ENCODE results near the gene THYN1.

The THYN1 gene

DNA sequence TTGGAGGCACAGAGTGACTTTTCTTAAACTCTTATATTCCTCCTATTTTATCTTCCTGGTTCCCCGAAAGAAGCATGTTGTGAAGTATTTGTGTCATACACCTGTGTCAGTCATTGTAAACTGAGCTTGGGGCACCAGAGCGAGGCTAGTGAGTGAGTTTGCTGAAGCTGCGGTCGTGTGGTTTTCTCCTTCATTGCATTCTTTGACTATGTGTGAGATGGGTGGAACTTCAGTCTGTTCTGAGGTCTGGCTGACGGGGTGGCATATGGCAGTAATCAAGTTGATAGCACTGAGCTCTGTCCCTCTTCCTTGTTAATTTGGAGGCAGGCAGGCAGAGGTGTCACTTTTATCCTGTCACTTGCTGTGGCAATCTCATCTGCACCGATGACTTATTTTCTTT is 24.5 kb downstream of the THYN1 start:
- Mint-ChIP-seq H3K4me1 (ENCODE audit: low read depth) (peaks cover 72% of the 10 kb centered on the region), H3K4me3 (no peak overlapping the region), H3K27ac (peak overlapping the region; percentile 69), H3K9me3 (no peaks in the 10 kb centered on the region), H3K36me3 (ENCODE audit: low read depth) (peaks cover 35% of the 10 kb centered on the region), H3K27me3 (no peaks in the 10 kb centered on the region)
- no peak for DNase-seq

DNA sequence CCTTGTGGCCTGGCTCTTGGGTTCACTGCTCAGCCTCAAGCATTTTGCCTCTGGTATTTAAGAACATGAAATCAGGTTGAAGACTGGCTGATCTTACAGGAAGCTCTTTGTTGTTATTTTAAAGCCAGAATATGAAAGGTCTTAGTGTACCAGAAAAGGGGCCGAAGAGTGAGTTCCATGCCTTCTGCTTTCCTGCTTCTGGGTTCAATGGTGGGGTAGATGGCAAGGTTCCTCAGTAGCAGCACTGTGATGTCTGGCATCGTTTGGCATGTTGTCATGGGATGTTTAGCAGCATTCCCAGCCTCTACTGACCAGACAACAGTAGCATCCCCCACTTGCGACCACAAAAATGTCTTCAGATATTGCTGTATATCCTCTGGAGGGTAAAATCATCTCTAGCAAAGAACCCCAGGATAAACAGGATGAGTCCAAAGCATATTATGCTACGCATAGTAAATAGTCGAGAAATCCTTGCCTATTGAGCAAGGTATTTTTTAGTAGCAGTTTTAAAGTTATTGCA is 26.3 kb downstream of the THYN1 start:
- H3K4me3 Mint-ChIP-seq, result peak overlapping the region; percentile 86
- H3K27ac Mint-ChIP-seq, result no peak overlapping the region
- H3K27me3 Mint-ChIP-seq, result no peaks in the 10 kb centered on the region
- peaks cover 44% of the 10 kb centered on the region for H3K36me3 Mint-ChIP-seq (ENCODE audit: low read depth)
- no peaks in the 10 kb centered on the region for H3K9me3 Mint-ChIP-seq
- H3K4me1 Mint-ChIP-seq (ENCODE audit: low read depth), result peaks cover 74% of the 10 kb centered on the region
- no peak for DNase-seq

DNA sequence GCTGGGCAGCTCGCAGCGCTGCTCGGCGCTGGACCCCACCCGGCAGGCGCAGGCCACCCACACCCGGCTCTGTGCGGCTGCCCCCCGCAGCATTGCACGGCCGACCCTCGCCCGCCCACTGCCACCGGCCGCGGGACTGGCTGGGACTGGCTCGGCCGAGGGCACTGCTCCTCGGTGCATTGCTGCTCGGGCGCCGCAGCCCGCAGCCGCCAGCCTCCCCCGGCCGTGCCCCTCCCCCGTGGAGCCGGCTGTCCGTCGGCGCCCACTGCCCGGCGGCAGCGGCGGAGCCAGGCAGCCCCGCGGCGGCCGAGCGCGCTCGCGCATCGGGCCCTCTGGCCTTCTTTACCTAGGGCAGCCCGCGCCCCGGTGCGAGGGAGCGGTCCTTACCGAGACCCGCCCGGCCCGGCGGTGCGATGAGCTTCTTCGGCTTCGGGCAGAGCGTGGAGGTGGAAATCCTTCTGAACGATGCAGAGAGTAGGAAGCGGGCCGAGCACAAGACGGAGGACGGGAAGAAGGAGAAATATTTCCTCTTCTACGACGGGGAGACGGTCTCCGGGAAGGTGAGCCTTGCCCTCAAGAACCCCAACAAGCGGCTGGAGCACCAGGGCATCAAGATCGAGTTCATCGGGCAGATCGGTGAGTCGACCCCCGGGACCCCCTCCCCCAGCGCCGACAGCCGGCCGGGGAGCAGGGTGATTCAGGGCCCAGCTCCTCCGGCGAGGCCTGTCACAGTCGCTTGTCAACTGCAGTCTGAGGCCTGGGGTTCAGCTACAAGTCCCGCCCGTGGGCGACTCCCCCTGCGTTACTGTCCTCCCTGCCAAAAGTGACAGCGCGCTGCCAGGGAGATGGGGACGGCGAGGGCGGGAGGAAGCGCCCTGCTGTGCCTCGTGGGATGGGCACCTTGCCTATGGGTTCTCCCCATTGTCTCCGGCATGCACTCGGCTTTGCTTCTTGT is 28.2 kb downstream of the THYN1 start:
- no peaks in the 10 kb centered on the region for H3K27me3 Mint-ChIP-seq
- DNase-seq, result peak; percentile 78
- H3K36me3 Mint-ChIP-seq (ENCODE audit: low read depth), result peaks cover 54% of the 10 kb centered on the region
- peak overlapping the region; percentile 95 for H3K4me3 Mint-ChIP-seq
- H3K9me3 Mint-ChIP-seq, result no peaks in the 10 kb centered on the region
- peaks cover 74% of the 10 kb centered on the region for H3K4me1 Mint-ChIP-seq (ENCODE audit: low read depth)
- H3K27ac Mint-ChIP-seq, result peak overlapping the region; percentile 85

DNA sequence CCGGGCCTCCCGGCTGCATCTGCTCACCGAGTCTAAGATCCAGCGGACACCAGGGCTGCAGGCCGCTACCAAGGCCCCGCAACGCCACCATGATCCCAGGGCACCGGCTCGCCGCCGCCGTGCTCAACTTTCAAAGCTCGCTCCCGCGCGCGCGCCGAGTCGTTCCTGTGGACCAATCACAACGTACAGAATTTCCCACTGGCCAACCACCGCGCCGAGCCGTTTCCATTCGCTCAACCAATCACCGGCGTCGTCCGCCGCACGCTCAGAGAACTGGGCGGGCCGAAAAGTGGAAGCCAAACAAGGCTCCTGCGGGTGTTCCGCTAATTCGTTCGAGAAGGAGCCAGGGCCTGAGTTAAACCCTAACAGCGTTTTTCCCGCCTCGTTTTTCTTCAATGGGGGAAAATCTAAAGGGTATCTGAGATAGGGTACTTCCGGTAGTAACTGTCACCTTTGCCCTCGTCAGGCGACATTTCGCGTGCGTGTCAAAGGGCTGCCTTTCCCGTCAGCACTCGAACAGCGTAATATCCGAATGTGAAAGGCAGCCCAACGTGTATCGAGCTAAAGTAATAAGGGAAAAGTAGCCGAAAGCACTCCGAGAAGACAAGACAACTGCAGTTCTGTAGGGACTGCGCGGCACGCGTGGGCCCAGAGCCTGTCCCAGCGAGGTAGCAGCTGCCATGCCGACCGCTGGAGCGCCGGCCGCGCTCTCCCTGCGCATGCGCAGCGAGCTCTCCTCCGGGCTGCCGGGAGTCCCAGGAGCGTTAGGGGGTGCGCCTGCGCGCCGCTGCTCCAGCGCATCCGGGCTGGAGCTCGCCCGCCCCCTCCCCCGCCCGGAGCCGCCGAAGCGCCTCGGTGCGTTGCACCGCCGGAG is 29.1 kb downstream of the THYN1 start, which contains the start of the genes NCAPD3 and VPS26B:
TSS of gene NCAPD3 (minus strand) at position 132 of the 874 bp plus-strand sequence. CDS start at position 91, 41 bp downstream.
TSS of gene VPS26B (plus strand) at position 836 of the 874 bp plus-strand sequence. CDS start 452 bp downstream, outside the sequence.
- Mint-ChIP-seq H3K9me3 (no peaks in the 10 kb centered on the region), H3K4me3 (peak within 1 kb of the TSS; percentile 95), H3K27me3 (no peaks in the 10 kb centered on the region), H3K36me3 (ENCODE audit: low read depth) (peaks cover 56% of the 10 kb centered on the region), H3K4me1 (ENCODE audit: low read depth) (peaks cover 68% of the 10 kb centered on the region), H3K27ac (peak within 1 kb of the TSS; percentile 99)
- peak; percentile 95 for DNase-seq

DNA sequence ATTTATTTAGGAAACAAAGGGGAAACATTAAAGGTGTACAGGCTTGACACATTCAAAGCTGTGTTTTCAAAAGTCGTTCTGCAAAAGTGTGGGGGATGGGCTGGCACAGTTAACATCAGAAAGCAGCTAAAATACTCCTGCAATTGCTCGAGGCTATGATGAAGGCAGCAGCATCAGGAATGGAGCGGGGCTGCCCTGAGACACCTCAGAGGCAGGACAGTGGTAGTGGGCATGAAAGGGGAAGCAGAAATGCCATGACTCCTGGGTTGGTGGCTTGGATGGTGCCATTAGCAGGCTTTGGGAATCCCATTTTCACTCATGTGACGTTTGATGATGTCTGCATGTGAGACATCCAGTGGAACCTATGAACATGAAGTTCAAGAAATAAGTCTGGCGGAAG is 30.0 kb downstream of the THYN1 start:
- Mint-ChIP-seq H3K4me3 (peak overlapping the region; percentile 95), H3K27me3 (no peaks in the 10 kb centered on the region), H3K9me3 (no peaks in the 10 kb centered on the region), H3K27ac (peak overlapping the region; percentile 96), H3K36me3 (ENCODE audit: low read depth) (peaks cover 63% of the 10 kb centered on the region), H3K4me1 (ENCODE audit: low read depth) (peaks cover 68% of the 10 kb centered on the region)
- DNase-seq, result no peak

DNA sequence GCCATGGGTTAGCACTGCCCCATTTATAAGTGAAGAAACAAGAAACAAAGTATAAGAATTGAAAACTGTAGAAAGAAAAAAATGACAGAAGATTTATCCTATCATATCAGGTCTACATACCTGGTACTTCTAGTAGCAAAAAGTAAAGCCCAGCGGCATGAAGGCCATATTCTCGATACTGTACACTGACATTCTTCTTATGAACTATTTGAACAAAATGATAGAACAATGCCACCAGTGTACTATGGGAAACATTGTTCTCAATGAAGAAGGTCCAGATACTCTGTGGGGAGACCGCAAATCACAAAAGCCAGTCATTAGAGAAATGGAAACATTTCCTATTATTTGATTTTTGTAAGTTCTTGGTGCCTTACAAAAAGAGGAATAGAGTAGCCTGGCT is 36.3 kb downstream of the THYN1 start:
- Mint-ChIP-seq H3K27ac (no peak overlapping the region), H3K36me3 (ENCODE audit: low read depth) (peaks cover 88% of the 10 kb centered on the region), H3K4me1 (ENCODE audit: low read depth) (peaks cover 55% of the 10 kb centered on the region), H3K27me3 (no peaks in the 10 kb centered on the region), H3K9me3 (no peaks in the 10 kb centered on the region), H3K4me3 (no peak overlapping the region)
- no peak for DNase-seq

DNA sequence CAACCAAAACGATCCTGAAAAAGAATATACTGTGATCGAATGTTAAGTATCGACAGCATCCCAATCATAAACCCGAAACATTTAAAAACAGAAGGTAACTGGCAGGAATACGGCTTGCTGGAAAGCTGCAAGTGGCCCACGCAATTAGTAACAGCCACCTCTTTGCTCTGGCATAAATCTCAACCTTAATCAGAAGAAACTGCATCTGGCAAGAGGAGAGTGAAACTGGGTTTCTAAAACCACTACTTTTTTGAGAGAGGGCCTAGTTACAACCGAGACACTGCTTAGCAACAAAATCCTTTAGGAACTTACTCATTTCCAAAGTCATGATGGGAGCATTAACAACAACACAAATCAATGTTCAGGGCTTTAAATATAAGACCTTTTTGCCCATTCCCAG is 37.3 kb downstream of the THYN1 start:
- Mint-ChIP-seq H3K27me3 (no peaks in the 10 kb centered on the region), H3K36me3 (ENCODE audit: low read depth) (peaks cover 88% of the 10 kb centered on the region), H3K9me3 (no peaks in the 10 kb centered on the region), H3K4me3 (no peak overlapping the region), H3K4me1 (ENCODE audit: low read depth) (peaks cover 46% of the 10 kb centered on the region), H3K27ac (no peak overlapping the region)
- DNase-seq, result no peak

DNA sequence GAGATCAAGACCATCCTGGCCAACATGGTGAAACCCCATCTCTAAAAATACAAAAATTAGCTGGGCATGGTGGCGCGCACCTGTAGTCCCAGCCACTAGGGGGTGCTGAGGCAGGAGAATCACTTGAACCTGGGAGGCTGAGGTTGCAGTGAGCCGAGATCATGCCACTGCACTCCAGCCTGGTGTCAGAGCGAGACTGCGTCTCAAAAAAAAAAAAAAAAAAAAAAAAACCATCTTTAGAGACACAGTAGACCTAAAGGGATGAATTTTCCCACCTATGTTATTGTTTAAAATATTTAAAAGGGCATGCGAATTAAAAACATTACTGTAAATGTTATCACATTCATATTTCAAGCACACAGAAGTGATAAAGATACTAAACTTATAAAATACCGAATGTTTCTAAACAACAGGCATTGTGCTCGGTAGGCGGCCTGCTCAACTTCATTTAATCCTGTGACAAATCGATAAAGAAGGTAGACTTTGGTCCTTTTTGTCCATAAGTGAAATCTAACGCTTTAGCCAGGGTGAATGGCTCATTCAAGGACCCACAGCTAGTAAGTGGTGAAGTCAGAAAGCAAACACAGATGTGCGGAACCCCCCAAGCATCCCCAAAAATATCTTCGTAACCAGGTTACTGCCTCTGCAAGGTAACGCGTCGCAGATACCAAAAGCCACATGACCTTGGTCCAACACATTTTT is 45.5 kb downstream of the THYN1 start:
- Mint-ChIP-seq H3K27ac (no peak overlapping the region), H3K4me1 (ENCODE audit: low read depth) (peaks cover 1% of the 10 kb centered on the region), H3K9me3 (no peaks in the 10 kb centered on the region), H3K27me3 (no peaks in the 10 kb centered on the region), H3K36me3 (ENCODE audit: low read depth) (peaks cover 97% of the 10 kb centered on the region), H3K4me3 (no peak overlapping the region)
- peak; percentile 74 for DNase-seq

DNA sequence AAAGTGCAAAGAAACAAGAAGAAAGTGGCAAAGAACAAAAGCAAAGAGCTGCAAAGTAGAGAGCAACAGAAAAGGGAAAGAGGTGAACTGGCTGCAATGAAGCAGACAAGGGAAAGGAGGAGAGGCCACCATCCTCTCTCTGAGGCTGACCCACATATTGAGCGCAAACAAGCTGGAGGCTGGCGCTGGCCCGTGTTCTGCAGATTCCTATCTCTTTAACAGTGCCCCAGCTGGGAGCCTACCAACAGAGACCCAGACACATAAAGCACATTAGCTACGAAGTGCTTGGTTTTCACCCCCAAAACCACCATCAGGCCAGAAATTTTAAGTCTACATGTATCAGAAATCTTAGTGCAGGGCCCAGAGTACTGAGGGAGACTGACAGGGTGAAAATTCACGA is 47.0 kb downstream of the THYN1 start:
- Mint-ChIP-seq H3K27me3 (no peaks in the 10 kb centered on the region), H3K9me3 (no peaks in the 10 kb centered on the region), H3K27ac (no peak overlapping the region), H3K4me3 (no peak overlapping the region), H3K4me1 (ENCODE audit: low read depth) (peaks cover 1% of the 10 kb centered on the region), H3K36me3 (ENCODE audit: low read depth) (peaks cover 98% of the 10 kb centered on the region)
- no peak for DNase-seq

DNA sequence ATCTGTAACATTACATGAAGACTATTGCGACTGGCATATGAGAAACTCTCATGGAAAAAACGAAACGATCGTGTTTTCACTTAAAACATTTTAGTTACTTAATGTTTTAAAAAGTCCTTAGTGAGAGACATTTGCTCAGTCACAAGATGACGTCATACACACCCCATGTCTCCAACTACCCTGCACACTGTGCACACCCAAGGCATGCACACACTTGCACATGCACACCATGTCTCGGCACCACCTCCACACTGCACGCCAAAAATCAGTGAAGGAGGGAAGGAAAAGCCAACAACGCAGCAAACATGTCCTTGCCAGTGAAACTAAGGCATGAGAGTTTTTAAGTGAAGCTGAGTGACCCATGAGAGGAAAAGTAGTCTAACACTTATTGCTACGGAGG is 47.4 kb downstream of the THYN1 start:
- H3K27me3 Mint-ChIP-seq, result no peaks in the 10 kb centered on the region
- H3K27ac Mint-ChIP-seq, result no peak overlapping the region
- no peaks in the 10 kb centered on the region for H3K9me3 Mint-ChIP-seq
- DNase-seq, result no peak
- H3K36me3 Mint-ChIP-seq (ENCODE audit: low read depth), result peaks cover 98% of the 10 kb centered on the region
- no peak overlapping the region for H3K4me3 Mint-ChIP-seq
- no peaks in the 10 kb centered on the region for H3K4me1 Mint-ChIP-seq (ENCODE audit: low read depth)

DNA sequence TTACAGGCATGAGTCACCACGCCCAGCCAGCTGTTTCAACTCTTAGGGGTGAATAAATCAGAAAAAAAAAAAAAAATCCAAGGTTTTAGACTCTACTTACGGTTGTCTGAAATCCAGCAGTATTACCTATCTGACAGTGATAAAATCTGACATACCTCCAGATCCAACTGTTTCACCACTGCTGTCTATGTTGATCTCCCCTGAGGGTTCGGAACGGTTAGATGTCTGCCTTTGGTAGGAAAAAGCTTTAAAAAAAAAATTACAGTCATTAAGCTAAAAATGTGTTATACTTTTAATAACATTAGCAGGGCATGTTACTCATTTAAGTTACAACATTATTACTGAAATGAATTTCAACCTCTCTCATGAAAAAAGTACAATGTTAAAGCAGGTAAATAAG is 50.5 kb downstream of the THYN1 start:
- no peaks in the 10 kb centered on the region for H3K9me3 Mint-ChIP-seq
- no peak overlapping the region for H3K27ac Mint-ChIP-seq
- no peaks in the 10 kb centered on the region for H3K27me3 Mint-ChIP-seq
- H3K4me1 Mint-ChIP-seq (ENCODE audit: low read depth), result no peaks in the 10 kb centered on the region
- no peak overlapping the region for H3K4me3 Mint-ChIP-seq
- DNase-seq, result no peak
- H3K36me3 Mint-ChIP-seq (ENCODE audit: low read depth), result peaks cover 96% of the 10 kb centered on the region

DNA sequence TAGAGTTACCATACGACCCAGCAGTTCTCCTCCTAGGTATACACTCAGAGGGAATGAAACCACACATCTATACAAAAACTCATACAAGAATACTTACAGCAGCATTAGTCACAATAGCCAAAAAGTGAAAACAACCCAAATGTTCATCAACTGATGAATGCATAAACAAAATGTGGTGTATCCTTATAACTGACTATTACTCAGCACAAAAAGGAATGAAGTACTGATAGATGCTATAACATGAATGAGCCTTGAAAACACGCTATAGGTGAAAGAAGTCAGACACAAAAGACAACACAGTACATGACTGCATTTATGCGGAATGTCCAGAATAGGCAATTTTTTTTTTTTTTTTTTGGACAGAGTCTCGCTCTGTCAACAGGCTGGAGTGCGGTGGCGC is 52.5 kb downstream of the THYN1 start:
- Mint-ChIP-seq H3K36me3 (ENCODE audit: low read depth) (peaks cover 97% of the 10 kb centered on the region), H3K9me3 (no peaks in the 10 kb centered on the region), H3K4me3 (no peak overlapping the region), H3K4me1 (ENCODE audit: low read depth) (peaks cover 5% of the 10 kb centered on the region), H3K27me3 (no peaks in the 10 kb centered on the region), H3K27ac (no peak overlapping the region)
- DNase-seq, result no peak

DNA sequence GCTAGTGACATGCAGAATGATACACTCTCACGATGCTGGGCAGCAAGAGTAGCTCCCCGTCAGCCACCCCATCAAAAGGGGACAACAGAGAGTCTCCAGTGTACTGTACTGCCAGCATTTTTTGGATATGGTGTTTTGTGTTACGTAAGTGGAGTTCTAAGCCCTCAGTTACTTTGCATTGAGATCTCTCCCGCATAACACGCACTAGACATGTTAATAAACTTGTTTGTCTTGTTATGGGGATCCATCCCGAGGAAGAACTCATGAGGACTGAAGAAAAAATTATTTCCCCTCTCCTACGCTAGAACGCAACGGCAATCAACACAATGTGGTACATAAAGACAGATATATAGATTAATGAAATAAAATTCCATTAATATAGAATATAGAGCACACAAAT is 53.6 kb downstream of the THYN1 start:
- H3K27me3 Mint-ChIP-seq, result no peaks in the 10 kb centered on the region
- H3K4me1 Mint-ChIP-seq (ENCODE audit: low read depth), result peaks cover 5% of the 10 kb centered on the region

More for the DNA sequence above, 53.6 kb downstream of the THYN1 start:
- Mint-ChIP-seq H3K4me3 (no peak overlapping the region), H3K36me3 (ENCODE audit: low read depth) (peaks cover 94% of the 10 kb centered on the region), H3K27ac (no peak overlapping the region), H3K9me3 (no peaks in the 10 kb centered on the region)
- DNase-seq, result no peak

Data from activated T-cell treated with anti-CD3 and anti-CD28 coated beads, Interleukin-2, amount 50 U/mL, for 24 hours (primary cell).